Gastrocnemius medialis (tissue), 4 donors: ENCODE data around the gene CNGB1. TPM values are rescaled to one million over a fixed set of nuclear protein-coding genes. Genes with fewer than 3 reads are reported as not detected.

Source experiments
- ATAC-seq, 2 donors: fragments of 150-250 bp; one replicate each; pipeline ENCODE4 v1.9.1; 2016
- DNase-seq, 2 donors: peaks; one replicate each; pipeline ENCODE4 v3.0.0-alpha.2; 2019
- H3K27ac ChIP-seq, 4 donors: fragments of 200-600 bp; sonication (generic); 1 replicate in 1 of 4; 2 replicates in 3 of 4; pipeline ENCODE4 v1.5.1; 2016 to 2018; ENCODE audit warnings: mild to moderate bottlenecking in 2 of 4, moderate library complexity in 1 of 4
- H3K27me3 ChIP-seq, 3 donors: fragments of 200-600 bp; sonication (generic) in 2 of 3; 1 replicate in 1 of 3; 2 replicates in 2 of 3; pipeline versions ENCODE4 v1.5.1 to v1.6.0; 2016 to 2019; ENCODE audit warnings: mild to moderate bottlenecking in 1 of 3, moderate library complexity in 1 of 3
- H3K36me3 ChIP-seq, 2 donors: fragments of 200-600 bp; sonication (generic) in 1 of 2; one replicate each; pipeline ENCODE4 v1.5.1; 2017 to 2018
- H3K4me1 ChIP-seq, 2 donors: fragments of 200-600 bp; sonication (generic) in 1 of 2; one replicate each; pipeline ENCODE4 v1.5.1; 2016 to 2017; ENCODE audit warnings: mild to moderate bottlenecking in 2 of 2
- H3K4me3 ChIP-seq, 4 donors: fragments of 200-600 bp; sonication (generic) in 3 of 4; 1 replicate in 1 of 4; 2 replicates in 3 of 4; pipeline ENCODE4 v1.5.1; 2016 to 2019; ENCODE audit warnings: mild to moderate bottlenecking in 2 of 4
- H3K9me3 ChIP-seq, 3 donors: fragments of 200-600 bp; sonication (generic) in 2 of 3; 1 replicate in 1 of 3; 2 replicates in 2 of 3; pipeline ENCODE4 v1.5.1; 2016 to 2019
- CTCF ChIP-seq, 5 experiments: fragments of 450-650 bp in 3 of 5; fragments of 200-600 bp in 2 of 5; sonication (generic) in 2 of 5; IDR thresholded peaks in 4 of 5; conservative IDR thresholded peaks in 1 of 5; 1 replicate in 4 of 5; 2 replicates in 1 of 5; pipeline ENCODE4 v1.5.1; 2016 to 2019; ENCODE audit warnings: antibody characterized with exemption in 5 of 5, mild to moderate bottlenecking in 3 of 5, moderate library complexity in 3 of 5
- POLR2A ChIP-seq, 2 donors: fragments of 450-650 bp; IDR thresholded peaks; one replicate each; pipeline ENCODE4 v1.6.1; 2017; ENCODE audit warnings: antibody characterized with exemption in 2 of 2, mild to moderate bottlenecking in 2 of 2, moderate library complexity in 2 of 2
- in situ Hi-C, 4 donors: fragments of 200-750 bp; cut with MboI; loops; one replicate each; pipeline versions ENCODE4 v1.15.0 to v1.8.0; 2017; ENCODE audit warnings: low sequenced_read_pairs in 4 of 4
- intact Hi-C: fragments of 100-400 bp; cut with DNase I; formaldehyde crosslinking; loops from one replicate; pipeline ENCODE4 v1.15.1; 2023; ENCODE audit warnings: low total_unique reads
- total RNA-seq, 4 donors: library from RNA; depleted of rRNA; stranded (reverse); fragments of >200 nt; gene quantifications; one replicate each; pipeline versions ENCODE4 v1.1.0 to v1.2.3, GENCODE V29; 2016

CNGB1 gene
- total RNA-seq, 4 donors from 2014 or later: not detected

GRCh38 chr16:57986196-57986595, 15.3 kb upstream of the CNGB1 start:
- Histone ChIP-seq H3K9me3 (no peaks in the 10 kb centered on the region), H3K4me1 (peaks cover 5 to 15% of the 10 kb centered on the region in 2 donors), H3K27ac (no peak overlapping the region), H3K36me3 (no peaks in the 10 kb centered on the region), H3K4me3 (no peak overlapping the region), H3K27me3 (peaks cover 15 to 23% (median 23%) of the 10 kb centered on the region in 3 donors)
- intact Hi-C loops: no loop called here
- no peak for DNase-seq
- ATAC-seq: no peak
- in situ Hi-C loops: no loop called here
- no peak for TF ChIP-seq POLR2A (IDR thresholded peaks at IDR 0.05)
- TF ChIP-seq CTCF (IDR thresholded peaks at IDR 0.05 in 4 of 5, conservative IDR thresholded peaks at IDR 0.05 in 1 of 5): no peak

GRCh38 chr16:57985204-57986181, 14.6 kb upstream of the CNGB1 start:
- H3K4me3 ChIP-seq: peak overlapping the region; percentile 60 to 73 (median 62)
- TF ChIP-seq POLR2A (IDR thresholded peaks at IDR 0.05) (no peak), CTCF (IDR thresholded peaks at IDR 0.05 in 4 of 5, conservative IDR thresholded peaks at IDR 0.05 in 1 of 5) (no peak)
- peak; percentile 29 to 40 for ATAC-seq
- in situ Hi-C loops (no loop called here), intact Hi-C loops (no loop called here)
- H3K36me3 ChIP-seq: no peaks in the 10 kb centered on the region
- no peaks in the 10 kb centered on the region for H3K9me3 ChIP-seq
- H3K27ac ChIP-seq: peak overlapping the region in 1 of 4 donors; percentile 3
- no peak for DNase-seq
- peaks cover 5 to 15% of the 10 kb centered on the region in 2 donors for H3K4me1 ChIP-seq
- peaks cover 15 to 23% (median 23%) of the 10 kb centered on the region in 3 donors for H3K27me3 ChIP-seq

GRCh38 chr16:57984443-57985203, 13.7 kb upstream of the CNGB1 start:
- in situ Hi-C loops: no loop called here

GRCh38 chr16:57982385-57982784, 11.5 kb upstream of the CNGB1 start:
- H3K27ac ChIP-seq: no peak overlapping the region
- H3K4me3 ChIP-seq: no peak overlapping the region
- ATAC-seq (no peak), DNase-seq (no peak)
- H3K9me3 ChIP-seq: no peaks in the 10 kb centered on the region
- H3K4me1 ChIP-seq: peaks cover 5 to 15% of the 10 kb centered on the region in 2 donors
- intact Hi-C loops: no loop called here
- H3K36me3 ChIP-seq: no peaks in the 10 kb centered on the region
- in situ Hi-C loops: no loop called here
- peaks cover 15 to 23% (median 23%) of the 10 kb centered on the region in 3 donors for H3K27me3 ChIP-seq
- TF ChIP-seq POLR2A (IDR thresholded peaks at IDR 0.05) (no peak), CTCF (IDR thresholded peaks at IDR 0.05 in 4 of 5, conservative IDR thresholded peaks at IDR 0.05 in 1 of 5) (no peak)

More at GRCh38 chr16:57984443-57985203, 13.7 kb upstream of the CNGB1 start:
- Histone ChIP-seq H3K27ac (peak overlapping the region in 1 of 4 donors; percentile 3), H3K27me3 (peaks cover 15 to 23% (median 23%) of the 10 kb centered on the region in 3 donors), H3K36me3 (no peaks in the 10 kb centered on the region), H3K4me1 (peaks cover 5 to 15% of the 10 kb centered on the region in 2 donors), H3K4me3 (peak overlapping the region; percentile 60 to 73 (median 62)), H3K9me3 (no peaks in the 10 kb centered on the region)
- peak; percentile 44 to 63 for DNase-seq
- TF ChIP-seq CTCF (IDR thresholded peaks at IDR 0.05 in 4 of 5, conservative IDR thresholded peaks at IDR 0.05 in 1 of 5) (no peak), POLR2A (IDR thresholded peaks at IDR 0.05) (no peak)
- ATAC-seq: peak; percentile 35 to 85
- intact Hi-C loops: no loop called here
